GM12891 (cell line): Measurements from ENCODE around the gene FASN.

Source experiments
- POLR2A ChIP-seq: IDR thresholded peaks from 2 replicates; pipeline ENCODE4 v1.6.1; 2011; ENCODE audit warnings: low read depth, low read length, control low read depth
- POLR2AphosphoS5 ChIP-seq: IDR thresholded peaks from 2 replicates; pipeline ENCODE4 v1.6.1; 2011; ENCODE audit warnings: low read depth, low read length, control low read depth
- TAF1 ChIP-seq: IDR thresholded peaks from 2 replicates; pipeline ENCODE4 v1.6.1; 2011; ENCODE audit warnings: low read depth, low read length, control low read depth

DNA sequence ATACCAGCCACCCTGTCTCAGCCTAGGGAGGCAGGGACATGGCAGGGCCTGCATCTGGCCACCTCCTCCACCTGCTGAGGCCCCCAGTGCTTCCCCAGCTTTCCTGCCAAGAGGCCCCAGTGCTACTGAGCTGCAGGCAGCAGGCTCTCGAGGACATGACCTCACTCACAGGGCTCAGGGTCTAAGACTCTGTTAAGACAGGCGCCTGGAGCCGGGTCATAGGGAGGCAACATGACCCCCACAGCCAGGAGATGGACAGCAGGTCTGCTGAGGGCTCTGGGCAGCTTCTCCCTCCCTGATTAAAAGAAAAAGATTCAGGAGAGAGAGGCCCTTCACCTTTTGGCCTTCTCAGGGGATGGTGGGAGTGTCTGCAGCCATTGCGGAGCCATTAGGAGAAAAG, 23.2 kb upstream of the FASN start:
- no peak for TF ChIP-seq POLR2AphosphoS5
- no peak for TF ChIP-seq POLR2A
- no peak for TF ChIP-seq TAF1
